ENCODE measurements around the gene TMEM9B. TPM values are rescaled to one million over a fixed set of nuclear protein-coding genes. Genes with fewer than 3 reads are reported as not detected.
"Not testable (repeated sequence)": the region's sequence is repeated elsewhere in the genome, so short reads cannot be mapped to it uniquely, and the experiment has no call there.

TMEM9B gene
- total RNA-seq (10 to 100 TPM; 41.1 to 48.3 TPM), polyA plus RNA-seq (10 to 100 TPM; 35.3 to 55.9 TPM)
- long read RNA-seq, donor 1, transcript TMEM9B-205 (5 exons, 2,083 nt) = major isoform, 27 of 37 reads
- long read RNA-seq, donor 1, partial matches to known transcripts = 6 of 37 reads
- long read RNA-seq, donor 1, other reads (novel, unspliced or antisense) = 0 of 37 reads
- long read RNA-seq, donor 2, transcript TMEM9B-205 (5 exons, 2,083 nt) = major isoform, 9 of 9 reads
- long read RNA-seq, donor 2, partial matches to known transcripts = 0 of 9 reads
- long read RNA-seq, donor 2, other reads (novel, unspliced or antisense) = 0 of 9 reads
- long read RNA-seq, donor 3, transcript TMEM9B-205 (5 exons, 2,083 nt) = major isoform, 14 of 18 reads
- long read RNA-seq, donor 3, partial matches to known transcripts = 0 of 18 reads
- long read RNA-seq, donor 3, other reads (novel, unspliced or antisense) = 0 of 18 reads
- long read RNA-seq, donor 4, partial matches to known transcripts = 0 of 2 reads
- long read RNA-seq, donor 4, other reads (novel, unspliced or antisense) = 0 of 2 reads
- long read RNA-seq, donor 5, transcript TMEM9B-205 (5 exons, 2,083 nt) = major isoform, 33 of 49 reads
- long read RNA-seq, donor 5, partial matches to known transcripts = 12 of 49 reads
- long read RNA-seq, donor 5, other reads (novel, unspliced or antisense) = 0 of 49 reads

- Histone ChIP-seq H3K4me1 (ENCODE audit: control insufficient read depth in 5 of 5, insufficient read depth in 5 of 5, low read length in 5 of 5) (peaks cover 0 to 19% (median 8%) of the 10 kb centered on the region in 5 donors), H3K9ac (ENCODE audit: insufficient read depth in 1 of 2, low read length in 2 of 2) (peak within 1 kb of the TSS; percentile 80 to 82), H3K36me3 (ENCODE audit: control insufficient read depth in 4 of 4, insufficient read depth in 4 of 4, low read length in 4 of 4) (peaks cover 0 to 9% (median 0%) of the 10 kb centered on the region in 4 donors), H3K27ac (ENCODE audit: low read depth in 1 of 2, low read length in 1 of 2) (peak within 1 kb of the TSS; percentile 92 to 95), H3K4me3 (peak within 1 kb of the TSS; percentile 86), H3K27me3 (ENCODE audit: control insufficient read depth in 3 of 3, insufficient read depth in 3 of 3, low read length in 2 of 3) (no peaks in the 10 kb centered on the region), H3K9me3 (ENCODE audit: control insufficient read depth in 4 of 4, insufficient read depth in 3 of 4, low read length in 3 of 4) (no peaks in the 10 kb centered on the region)
- ATAC-seq (ENCODE audit: insufficient read depth, low FRiP score) (peak; percentile 95), DNase-seq (peak; percentile 93 to 94 (median 93))
- TF ChIP-seq CTCF (IDR thresholded peaks at IDR 0.05; ENCODE audit: control extremely low read depth, extremely low read depth) = no peak
- WGBS, 2 donors = 0% methylated on average over 66 to 67 of the region's 67 CpGs
These were observed at the start of gene TMEM9B for GRCh38 chr11:8964324-8965320. TSS of gene TMEM9B (minus strand) at chr11:8964442. CDS start at chr11:8964313, 129 bp downstream.

DNA sequence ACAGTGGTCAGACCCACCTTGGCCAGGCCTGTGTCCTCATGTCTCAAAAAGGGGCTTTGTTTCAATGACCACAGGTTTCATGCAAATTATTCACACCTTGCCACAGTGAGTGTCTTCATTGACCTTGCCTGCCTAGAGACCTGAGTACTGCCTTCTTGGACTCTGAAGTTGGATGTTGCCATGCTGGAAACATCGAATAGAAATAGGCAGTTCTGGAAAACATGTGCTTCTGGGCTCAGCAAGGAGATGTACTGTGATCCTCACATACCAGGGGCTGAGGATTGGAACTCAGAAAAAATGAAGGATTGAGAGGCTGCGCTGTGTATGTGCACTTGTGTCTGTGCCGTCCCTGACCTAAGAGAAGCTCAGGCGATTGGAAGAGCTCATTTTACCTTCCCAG, 49.1 kb upstream of the TMEM9B start:
- Histone ChIP-seq H3K9me3 (ENCODE audit: control insufficient read depth in 4 of 4, insufficient read depth in 3 of 4, low read length in 3 of 4) (no peaks in the 10 kb centered on the region), H3K27me3 (ENCODE audit: control insufficient read depth in 3 of 3, insufficient read depth in 3 of 3, low read length in 2 of 3) (no peaks in the 10 kb centered on the region), H3K4me3 (no peak overlapping the region), H3K27ac (ENCODE audit: low read depth in 1 of 2, low read length in 1 of 2) (no peak overlapping the region), H3K36me3 (ENCODE audit: control insufficient read depth in 4 of 4, insufficient read depth in 4 of 4, low read length in 4 of 4) (no peaks in the 10 kb centered on the region), H3K4me1 (ENCODE audit: control insufficient read depth in 5 of 5, insufficient read depth in 5 of 5, low read length in 5 of 5) (peaks cover 0 to 20% (median 5%) of the 10 kb centered on the region in 5 donors), H3K9ac (ENCODE audit: insufficient read depth in 1 of 2, low read length in 2 of 2) (no peak overlapping the region)
- no peak for TF ChIP-seq CTCF (IDR thresholded peaks at IDR 0.05; ENCODE audit: control extremely low read depth, extremely low read depth)
- DNase-seq (no peak), ATAC-seq (ENCODE audit: insufficient read depth, low FRiP score) (no peak)
- WGBS, 2 donors = 94 to 95% methylated on average over 4 of the region's 4 CpGs

- not testable (repeated sequence) for ATAC-seq (ENCODE audit: insufficient read depth, low FRiP score); H3K9me3 ChIP-seq (ENCODE audit: control insufficient read depth in 4 of 4, insufficient read depth in 3 of 4, low read length in 3 of 4); H3K27ac ChIP-seq (ENCODE audit: low read depth in 1 of 2, low read length in 1 of 2); H3K9ac ChIP-seq (ENCODE audit: insufficient read depth in 1 of 2, low read length in 2 of 2); H3K36me3 ChIP-seq (ENCODE audit: control insufficient read depth in 4 of 4, insufficient read depth in 4 of 4, low read length in 4 of 4); DNase-seq; H3K4me1 ChIP-seq (ENCODE audit: control insufficient read depth in 5 of 5, insufficient read depth in 5 of 5, low read length in 5 of 5); H3K4me3 ChIP-seq
- WGBS, 2 donors = 75 to 76% methylated on average over 1 of the region's 1 CpG
- H3K27me3 ChIP-seq (ENCODE audit: control insufficient read depth in 3 of 3, insufficient read depth in 3 of 3, low read length in 2 of 3) = peaks cover 0 to 10% (median 5%) of the 10 kb centered on the region in 3 donors
These were observed 45.3 kb upstream of the TMEM9B start for GRCh38 chr11:9009538-9009937.

Measured in lung (tissue), 16 donors.